Fibroblast of the aortic adventitia (primary cell): Measurements from ENCODE around the gene SNRPB. TPM values are rescaled to one million over a fixed set of nuclear protein-coding genes. Genes with fewer than 3 reads are reported as not detected.
A peak's percentile ranks its signal among the peaks of the same experiment; 100 is the strongest.

Experiments
- DNase-seq: peaks from one replicate; pipeline ENCODE4 v3.0.0-alpha.2; 2010; ENCODE audit warnings: low read depth
- H3K4me3 ChIP-seq: 2 replicates; pipeline ENCODE4 v1.5.1; 2011; ENCODE audit warnings: low read depth, mild to moderate bottlenecking, control low read depth, low read length, moderate library complexity
- total RNA-seq: library from RNA; depleted of rRNA; stranded (reverse); fragments of >200 nt; gene quantifications from 2 replicates; pipeline ENCODE4 v1.2.3, GENCODE V29; 2012; ENCODE audit warnings: low replicate concordance
- TF ChIP-seq, protein P1 (sequence below): IDR thresholded peaks from 2 replicates; pipeline ENCODE4 v1.5.1; 2011; ENCODE audit warnings: mild to moderate bottlenecking, low read length, control low read depth, inconsistent platforms; ENCODE audit not compliant: insufficient read depth

Gene SNRPB
- total RNA-seq, 1 donor: 86.5 TPM

DNA sequence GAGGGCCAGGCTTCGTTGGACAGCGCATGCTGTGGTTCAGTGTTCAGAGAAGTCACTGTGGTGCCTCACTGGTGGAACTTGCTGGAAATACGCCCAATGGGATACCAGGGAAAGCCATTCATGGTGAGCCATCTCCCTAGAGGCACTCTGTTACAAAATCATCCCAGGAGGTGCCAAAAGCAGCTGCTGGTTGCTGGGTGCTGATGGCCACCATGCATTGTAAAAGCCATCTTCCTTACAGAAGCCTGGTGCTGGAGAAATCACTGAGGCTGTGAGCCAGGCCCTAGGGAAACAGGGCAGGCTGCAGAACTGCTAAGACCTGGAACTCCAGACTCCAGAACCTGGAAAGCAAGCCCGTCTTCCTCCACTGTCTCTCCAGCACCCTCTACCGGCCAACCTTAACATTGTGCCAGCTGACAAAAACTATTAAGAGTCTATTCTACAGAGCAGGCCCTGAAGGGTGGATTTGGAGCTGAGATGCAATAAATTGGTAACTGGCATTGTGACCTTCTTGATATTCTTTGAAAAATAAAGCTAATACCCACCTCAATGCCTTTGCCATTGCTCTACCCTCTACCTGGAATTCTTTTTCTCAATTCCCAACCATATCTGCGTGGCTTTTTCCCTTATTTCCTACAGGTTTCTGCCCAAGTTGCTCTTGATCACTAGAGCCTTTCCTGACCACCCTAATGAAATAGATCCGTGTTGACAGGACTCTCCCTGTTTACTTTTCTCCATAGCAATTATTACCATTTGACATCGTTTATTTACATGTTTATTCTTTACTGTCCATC is 18.5 kb downstream of the SNRPB start:
- peak; percentile 86 for DNase-seq
- TF ChIP-seq, protein P1, sequence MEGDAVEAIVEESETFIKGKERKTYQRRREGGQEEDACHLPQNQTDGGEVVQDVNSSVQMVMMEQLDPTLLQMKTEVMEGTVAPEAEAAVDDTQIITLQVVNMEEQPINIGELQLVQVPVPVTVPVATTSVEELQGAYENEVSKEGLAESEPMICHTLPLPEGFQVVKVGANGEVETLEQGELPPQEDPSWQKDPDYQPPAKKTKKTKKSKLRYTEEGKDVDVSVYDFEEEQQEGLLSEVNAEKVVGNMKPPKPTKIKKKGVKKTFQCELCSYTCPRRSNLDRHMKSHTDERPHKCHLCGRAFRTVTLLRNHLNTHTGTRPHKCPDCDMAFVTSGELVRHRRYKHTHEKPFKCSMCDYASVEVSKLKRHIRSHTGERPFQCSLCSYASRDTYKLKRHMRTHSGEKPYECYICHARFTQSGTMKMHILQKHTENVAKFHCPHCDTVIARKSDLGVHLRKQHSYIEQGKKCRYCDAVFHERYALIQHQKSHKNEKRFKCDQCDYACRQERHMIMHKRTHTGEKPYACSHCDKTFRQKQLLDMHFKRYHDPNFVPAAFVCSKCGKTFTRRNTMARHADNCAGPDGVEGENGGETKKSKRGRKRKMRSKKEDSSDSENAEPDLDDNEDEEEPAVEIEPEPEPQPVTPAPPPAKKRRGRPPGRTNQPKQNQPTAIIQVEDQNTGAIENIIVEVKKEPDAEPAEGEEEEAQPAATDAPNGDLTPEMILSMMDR: peak; percentile 94

GRCh38 chr20:2451422-2451821 is 19.2 kb downstream of the SNRPB start:
- no peak overlapping the region for H3K4me3 ChIP-seq
- DNase-seq: no peak
- TF ChIP-seq, protein P1: no peak

More for the DNA sequence above, 18.5 kb downstream of the SNRPB start:
- H3K4me3 ChIP-seq: no peak overlapping the region

DNA sequence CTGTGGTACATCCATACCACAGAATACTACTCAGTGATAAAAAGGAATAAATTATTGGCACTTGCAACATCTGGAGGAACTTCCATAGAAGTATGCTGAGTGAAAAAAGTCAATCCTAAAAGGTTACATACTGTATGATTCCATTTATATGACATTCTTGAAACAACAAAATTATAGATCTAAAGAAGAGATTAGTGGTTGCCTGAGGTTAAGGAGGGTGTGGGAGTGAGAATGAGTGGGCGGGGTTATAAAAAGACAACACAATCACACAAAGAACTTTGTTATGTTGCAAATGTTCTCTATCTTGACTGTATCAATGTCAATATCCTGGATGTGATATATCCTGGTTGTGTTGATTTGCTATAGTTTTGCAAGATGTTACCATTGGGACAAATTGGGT is 21.2 kb downstream of the SNRPB start:
- TF ChIP-seq, protein P1: no peak
- no peak overlapping the region for H3K4me3 ChIP-seq
- DNase-seq: no peak

- TF ChIP-seq, protein P1: no peak
- no peak overlapping the region for H3K4me3 ChIP-seq
- DNase-seq: no peak
Measured at GRCh38 chr20:2446845-2447244, 23.7 kb downstream of the SNRPB start.

DNA sequence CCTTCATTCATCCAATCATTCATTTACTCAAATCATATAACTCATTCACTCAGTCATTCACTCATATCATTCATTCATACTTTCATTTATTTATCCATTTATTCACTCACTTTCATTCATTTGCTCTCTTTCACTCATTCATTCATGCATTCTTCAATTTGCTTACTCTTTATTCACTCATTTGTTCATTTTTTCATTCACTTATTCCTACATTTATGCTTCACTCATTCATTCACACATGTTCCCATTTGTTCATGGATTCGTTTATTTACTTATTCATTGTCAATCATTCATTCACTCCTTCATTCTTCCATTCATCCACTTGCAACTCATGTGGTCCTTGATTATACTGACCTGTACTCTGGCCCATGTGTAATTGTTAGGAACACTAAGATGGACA is 39.4 kb downstream of the SNRPB start:
- H3K4me3 ChIP-seq: no peak overlapping the region
- TF ChIP-seq, protein P1: no peak
- no peak for DNase-seq

- no peak for DNase-seq
- H3K4me3 ChIP-seq: no peak overlapping the region
- TF ChIP-seq, protein P1: no peak
Measured at GRCh38 chr20:2430538-2430937, 40.1 kb downstream of the SNRPB start.
